Memory B cell (primary cell): ENCODE results near the gene GJD4.

Experiments used
- ATAC-seq: fragments of 150-1000 bp; cut with Tn5 transposase; 2 replicates; pipeline ENCODE4 v1.10.0; 2021; ENCODE audit warnings: low read depth, mild to moderate bottlenecking, moderate library complexity
- DNase-seq, 2 donors: peaks; one replicate each; pipeline ENCODE4 v3.0.0; 2022; ENCODE audit warnings: low spot score in 2 of 2
- H3K27ac Mint-ChIP-seq: one replicate; pipeline ENCODE4 v1.8.0; 2022; ENCODE audit warnings: mild to moderate bottlenecking, moderate library complexity, mixed read lengths
- H3K27me3 Mint-ChIP-seq: one replicate; pipeline ENCODE4 v1.8.0; 2022; ENCODE audit warnings: mixed read lengths
- H3K36me3 Mint-ChIP-seq: one replicate; pipeline ENCODE4 v1.8.0; 2022; ENCODE audit warnings: mild to moderate bottlenecking, mixed read lengths
- H3K4me1 Mint-ChIP-seq: one replicate; pipeline ENCODE4 v1.8.0; 2022; ENCODE audit warnings: mixed read lengths
- H3K4me3 Mint-ChIP-seq: one replicate; pipeline ENCODE4 v1.8.0; 2022; ENCODE audit warnings: mild to moderate bottlenecking, moderate library complexity, mixed read lengths
- H3K9me3 Mint-ChIP-seq: one replicate; pipeline ENCODE4 v1.8.0; 2022; ENCODE audit warnings: mixed read lengths

GJD4 gene

DNA sequence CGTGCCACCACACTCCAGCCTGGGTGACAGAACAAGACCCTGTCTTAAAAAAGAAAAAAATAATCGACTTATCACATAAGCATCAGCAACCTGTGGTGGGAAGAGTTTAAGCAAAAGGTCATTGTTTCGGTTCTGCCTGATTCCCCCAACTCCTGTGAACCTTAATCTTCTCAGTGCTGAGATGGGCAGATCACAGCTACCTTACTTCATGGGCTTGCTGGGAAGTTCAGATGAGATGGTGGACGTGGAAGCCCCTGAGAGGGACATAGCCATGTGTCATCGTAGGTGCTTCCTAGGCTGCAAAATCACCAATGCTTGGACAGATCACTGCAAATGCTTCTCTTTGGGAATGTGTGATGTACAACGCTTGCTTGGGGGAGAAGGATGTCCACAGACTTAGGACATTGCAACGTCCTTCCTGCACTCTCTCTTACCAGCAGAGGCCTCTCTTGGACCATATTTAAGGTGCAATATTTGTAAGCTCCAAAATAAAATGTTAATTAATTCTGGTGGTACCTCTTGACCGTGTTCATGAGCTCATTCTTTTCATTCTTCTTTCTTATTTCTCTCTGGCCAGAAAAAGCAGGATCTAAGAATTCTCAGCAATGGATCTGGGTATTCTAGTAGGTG, 8.6 kb downstream of the GJD4 start:
- peaks cover 2% of the 10 kb centered on the region for H3K4me1 Mint-ChIP-seq
- no peak overlapping the region for H3K4me3 Mint-ChIP-seq
- no peak for ATAC-seq
- H3K36me3 Mint-ChIP-seq, result no peaks in the 10 kb centered on the region
- DNase-seq, result no peak
- H3K9me3 Mint-ChIP-seq, result peaks cover 2% of the 10 kb centered on the region
- peaks cover 18% of the 10 kb centered on the region for H3K27me3 Mint-ChIP-seq
- H3K27ac Mint-ChIP-seq, result no peak overlapping the region

DNA sequence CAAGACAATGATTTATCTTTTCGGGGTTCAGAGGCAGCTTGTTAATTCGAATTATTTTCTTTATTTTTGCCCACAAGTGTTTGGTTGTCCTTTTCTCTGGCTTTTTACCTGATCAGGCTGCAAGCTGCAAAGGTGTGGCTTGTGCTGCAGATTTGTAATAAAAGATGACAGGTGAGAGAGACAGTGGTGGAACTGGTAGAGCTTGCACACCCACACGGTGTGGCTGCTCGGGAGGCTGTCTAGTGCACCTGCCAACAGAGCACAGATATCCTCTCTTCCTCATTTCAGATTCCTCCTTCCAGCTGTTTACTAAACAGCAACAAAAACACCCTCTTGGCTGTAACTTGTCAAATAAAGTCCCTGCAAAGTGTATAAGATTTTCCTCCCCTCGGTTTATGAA, 9.2 kb downstream of the GJD4 start:
- Mint-ChIP-seq H3K4me3 (no peak overlapping the region), H3K27ac (no peak overlapping the region), H3K9me3 (peaks cover 2% of the 10 kb centered on the region), H3K36me3 (no peaks in the 10 kb centered on the region), H3K27me3 (peaks cover 18% of the 10 kb centered on the region), H3K4me1 (peaks cover 2% of the 10 kb centered on the region)
- no peak for DNase-seq
- ATAC-seq, result peak; percentile 29

DNA sequence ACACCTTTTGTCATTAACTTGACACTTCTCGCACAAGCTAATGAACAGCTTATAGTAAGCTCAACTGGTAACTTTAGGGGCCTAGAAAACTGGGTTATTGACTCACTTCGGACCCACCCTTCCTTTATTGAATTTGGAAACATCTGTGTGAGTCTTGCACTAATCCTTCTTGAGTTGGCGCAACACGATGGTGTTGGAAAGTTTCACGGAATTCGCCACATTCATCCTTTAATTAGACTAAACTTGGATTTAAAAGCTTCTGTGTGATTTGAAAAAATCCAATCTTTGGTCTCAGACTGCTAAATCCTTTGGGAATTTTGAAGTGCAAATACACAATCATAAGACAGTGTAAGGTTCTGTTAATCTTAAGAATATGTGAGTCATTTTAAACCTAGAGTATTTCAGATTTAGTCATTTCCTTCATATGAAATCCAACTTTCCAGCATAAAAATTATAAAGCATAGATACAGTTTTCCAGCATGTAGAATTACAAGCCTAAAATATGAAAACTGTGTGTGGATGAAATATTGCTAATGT, 21.9 kb downstream of the GJD4 start:
- Mint-ChIP-seq H3K4me1 (no peaks in the 10 kb centered on the region), H3K36me3 (no peaks in the 10 kb centered on the region), H3K9me3 (no peaks in the 10 kb centered on the region), H3K4me3 (no peak overlapping the region), H3K27ac (no peak overlapping the region), H3K27me3 (peaks cover 20% of the 10 kb centered on the region)
- DNase-seq, result no peak
- no peak for ATAC-seq

DNA sequence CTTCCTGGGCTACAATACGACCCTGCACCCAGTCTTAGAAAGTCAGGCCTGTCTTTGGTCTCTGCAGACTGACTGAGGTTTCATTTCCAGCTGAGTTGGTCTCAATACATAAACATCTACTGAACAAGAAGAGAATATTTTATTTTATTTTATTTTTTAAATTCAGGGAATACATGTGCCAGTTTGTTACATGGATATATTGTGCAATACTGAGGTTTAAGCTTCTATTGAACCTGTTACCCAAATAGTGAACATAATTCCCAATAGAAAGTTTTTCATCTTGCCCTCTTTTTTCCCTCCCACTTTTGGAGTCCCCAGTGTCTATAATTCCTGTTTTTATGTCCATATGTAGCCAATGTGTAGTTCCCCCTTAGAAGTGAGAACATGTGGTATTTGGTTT, 26.3 kb downstream of the GJD4 start:
- no peak for DNase-seq
- H3K36me3 Mint-ChIP-seq, result no peaks in the 10 kb centered on the region
- no peak for ATAC-seq
- H3K9me3 Mint-ChIP-seq, result no peaks in the 10 kb centered on the region
- H3K4me3 Mint-ChIP-seq, result no peak overlapping the region
- peaks cover 12% of the 10 kb centered on the region for H3K27me3 Mint-ChIP-seq
- H3K27ac Mint-ChIP-seq, result no peak overlapping the region
- H3K4me1 Mint-ChIP-seq, result peaks cover 4% of the 10 kb centered on the region

DNA sequence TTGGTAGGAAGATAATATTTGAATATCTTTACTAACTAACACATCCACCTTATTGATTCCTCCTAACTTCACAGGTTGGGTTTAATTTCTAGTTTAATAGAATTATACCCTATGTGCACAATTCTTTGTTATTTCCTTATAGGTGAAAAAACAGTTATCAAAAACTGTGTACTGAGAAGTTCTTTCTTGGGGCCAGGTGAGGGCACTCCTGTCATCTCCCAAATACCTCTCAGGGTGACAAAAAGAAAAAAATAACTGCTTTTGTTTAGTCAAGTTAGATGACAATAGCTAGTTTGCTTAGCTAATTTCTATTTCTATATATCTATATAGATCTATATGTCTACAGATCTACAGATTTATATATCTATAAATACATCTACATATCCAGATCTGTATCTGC, 26.9 kb downstream of the GJD4 start:
- peaks cover 10% of the 10 kb centered on the region for H3K27me3 Mint-ChIP-seq
- no peak for DNase-seq
- no peaks in the 10 kb centered on the region for H3K9me3 Mint-ChIP-seq
- ATAC-seq, result no peak
- H3K27ac Mint-ChIP-seq, result no peak overlapping the region
- H3K4me1 Mint-ChIP-seq, result peaks cover 4% of the 10 kb centered on the region
- H3K36me3 Mint-ChIP-seq, result no peaks in the 10 kb centered on the region
- no peak overlapping the region for H3K4me3 Mint-ChIP-seq

DNA sequence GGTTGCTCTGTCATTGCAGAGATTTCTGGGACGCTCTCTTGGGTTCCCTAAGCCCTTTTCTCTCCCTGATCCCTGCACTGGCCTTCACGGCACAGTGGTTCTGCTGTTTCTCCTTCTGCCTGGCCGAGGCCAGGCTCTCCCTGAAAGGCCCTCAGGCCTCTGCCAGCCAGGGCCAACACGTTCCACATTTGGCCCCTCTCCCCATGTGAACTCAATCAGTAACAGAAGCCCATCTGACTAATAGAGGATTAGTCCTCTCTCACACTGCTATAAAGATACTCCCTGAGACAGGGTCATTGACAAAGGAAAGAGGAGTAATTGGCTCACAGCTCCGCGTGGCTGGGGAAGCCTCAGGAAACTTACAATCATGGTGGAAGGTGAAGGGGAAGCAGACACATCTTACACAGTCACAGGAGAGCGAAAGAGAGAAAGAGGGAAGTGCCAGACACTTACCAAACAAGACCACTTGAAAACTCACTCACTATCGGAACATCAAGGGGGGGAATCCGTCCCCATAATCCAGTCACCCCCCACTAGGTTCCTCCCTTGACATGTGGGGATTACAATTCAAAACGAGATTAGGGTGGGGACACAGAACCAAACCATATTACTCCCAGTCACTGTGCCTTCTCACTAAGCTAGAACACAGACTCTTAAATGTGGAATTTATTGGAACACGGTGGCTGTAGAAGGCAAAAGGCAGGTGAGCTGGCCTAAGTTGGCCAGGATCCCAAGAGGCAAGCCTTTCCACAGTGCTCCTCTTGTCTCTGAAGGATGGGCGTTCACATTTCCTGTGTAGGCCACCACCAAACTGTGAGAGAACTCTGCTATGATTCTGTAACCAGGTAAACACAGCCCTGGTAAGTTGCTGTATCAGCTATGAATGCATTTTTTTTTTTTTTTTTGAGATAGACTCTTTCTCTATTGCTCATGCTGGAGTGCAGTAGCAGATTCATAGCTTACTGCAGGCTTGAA, 28.2 kb downstream of the GJD4 start:
- H3K36me3 Mint-ChIP-seq, result no peaks in the 10 kb centered on the region
- no peak overlapping the region for H3K4me3 Mint-ChIP-seq
- H3K9me3 Mint-ChIP-seq, result no peaks in the 10 kb centered on the region
- peak overlapping the region; percentile 4 for H3K27ac Mint-ChIP-seq
- H3K27me3 Mint-ChIP-seq, result peaks cover 9% of the 10 kb centered on the region
- H3K4me1 Mint-ChIP-seq, result peaks cover 4% of the 10 kb centered on the region
- ATAC-seq, result no peak
- DNase-seq, result no peak

DNA sequence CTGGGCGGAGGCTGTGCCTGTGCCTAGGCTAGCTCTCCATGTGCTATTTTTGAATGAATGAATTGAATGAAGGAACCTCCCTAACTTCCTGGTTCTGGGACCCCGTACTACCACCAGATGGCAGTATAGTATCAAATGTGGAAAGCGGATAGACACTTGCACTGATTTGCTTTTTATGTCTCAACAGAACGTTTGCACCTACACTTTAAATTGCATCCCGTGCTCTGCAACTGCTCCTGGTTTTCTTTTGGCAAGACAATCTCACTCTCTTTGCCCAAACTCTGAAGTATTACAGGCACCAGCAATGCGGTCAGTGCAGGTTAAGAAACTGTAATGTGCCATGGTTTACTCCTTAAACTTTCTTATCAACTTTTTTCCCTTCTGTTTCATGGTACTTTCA, 30.4 kb downstream of the GJD4 start:
- Mint-ChIP-seq H3K4me3 (no peak overlapping the region), H3K27ac (no peak overlapping the region), H3K27me3 (peaks cover 3% of the 10 kb centered on the region), H3K9me3 (no peaks in the 10 kb centered on the region), H3K4me1 (peaks cover 6% of the 10 kb centered on the region), H3K36me3 (no peaks in the 10 kb centered on the region)
- ATAC-seq (peak; percentile 91), DNase-seq (peak in 1 of 2 donors; percentile 65)

DNA sequence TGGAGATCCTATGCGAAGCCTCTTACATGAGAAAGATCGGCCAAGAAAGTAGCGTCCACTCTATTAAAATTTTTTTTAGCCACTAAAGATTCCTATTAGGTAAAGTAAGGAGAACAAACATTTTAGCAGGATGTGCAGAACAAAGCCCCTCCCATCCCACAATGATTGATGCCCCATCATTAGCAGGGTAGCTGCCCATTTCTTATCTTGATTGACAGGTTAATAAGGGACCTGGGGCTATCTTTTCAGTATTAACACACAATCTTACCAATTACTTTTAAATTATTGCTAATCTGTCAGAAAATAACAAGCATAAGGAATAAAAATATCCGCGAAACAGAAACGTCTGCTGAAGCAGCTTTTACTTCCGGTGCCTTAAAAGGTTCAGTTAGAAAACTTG, 31.8 kb downstream of the GJD4 start:
- DNase-seq, result no peak
- H3K9me3 Mint-ChIP-seq, result no peaks in the 10 kb centered on the region
- H3K27ac Mint-ChIP-seq, result no peak overlapping the region
- H3K36me3 Mint-ChIP-seq, result no peaks in the 10 kb centered on the region
- no peak overlapping the region for H3K4me3 Mint-ChIP-seq
- H3K27me3 Mint-ChIP-seq, result peaks cover 3% of the 10 kb centered on the region
- no peak for ATAC-seq
- peaks cover 6% of the 10 kb centered on the region for H3K4me1 Mint-ChIP-seq

DNA sequence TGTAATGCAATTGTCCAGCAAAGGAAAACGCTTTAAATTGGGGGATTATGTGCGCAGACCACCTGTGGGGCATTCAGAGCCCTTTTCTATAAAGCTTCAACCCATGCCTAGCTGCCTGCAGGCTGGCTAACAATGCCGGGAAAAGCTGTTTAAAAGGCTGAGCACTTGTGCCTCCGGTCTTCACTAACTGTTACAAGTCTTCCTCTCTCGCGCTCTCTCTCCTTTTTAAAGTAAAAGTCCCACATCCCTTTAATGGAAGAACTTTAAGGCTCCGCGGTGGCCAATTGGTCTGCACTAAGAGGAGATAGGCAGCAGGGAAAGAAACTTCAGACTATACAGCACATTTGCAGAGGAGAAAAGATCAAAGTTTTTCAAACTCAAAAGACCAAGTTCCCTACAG, 32.3 kb downstream of the GJD4 start:
- ATAC-seq (no peak), DNase-seq (no peak)
- Mint-ChIP-seq H3K27me3 (peaks cover 3% of the 10 kb centered on the region), H3K4me3 (no peak overlapping the region), H3K36me3 (no peaks in the 10 kb centered on the region), H3K9me3 (no peaks in the 10 kb centered on the region), H3K4me1 (peaks cover 9% of the 10 kb centered on the region), H3K27ac (no peak overlapping the region)

DNA sequence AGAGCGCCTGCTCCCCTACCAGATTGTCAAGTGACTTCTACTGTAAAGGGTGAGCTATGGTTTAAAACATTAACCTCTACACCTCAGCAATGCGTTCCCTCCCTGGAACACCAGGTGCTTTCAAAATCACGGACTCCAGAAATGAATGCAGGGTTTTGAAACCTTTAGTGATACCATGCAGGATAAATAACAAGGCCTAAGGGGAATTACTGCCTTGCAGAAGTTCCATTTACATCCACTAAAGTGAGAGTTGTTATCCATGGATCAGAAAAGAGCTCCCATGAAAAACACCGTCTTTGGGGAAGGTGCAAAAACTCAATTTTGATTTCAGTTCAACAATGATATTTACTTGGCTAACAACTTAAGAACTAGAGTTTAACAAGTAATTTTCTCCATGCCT, 33.0 kb downstream of the GJD4 start:
- peaks cover 2% of the 10 kb centered on the region for H3K27me3 Mint-ChIP-seq
- no peak overlapping the region for H3K27ac Mint-ChIP-seq
- H3K36me3 Mint-ChIP-seq, result no peaks in the 10 kb centered on the region
- H3K4me1 Mint-ChIP-seq, result peaks cover 9% of the 10 kb centered on the region
- no peak overlapping the region for H3K4me3 Mint-ChIP-seq
- H3K9me3 Mint-ChIP-seq, result no peaks in the 10 kb centered on the region
- ATAC-seq, result no peak
- no peak for DNase-seq

DNA sequence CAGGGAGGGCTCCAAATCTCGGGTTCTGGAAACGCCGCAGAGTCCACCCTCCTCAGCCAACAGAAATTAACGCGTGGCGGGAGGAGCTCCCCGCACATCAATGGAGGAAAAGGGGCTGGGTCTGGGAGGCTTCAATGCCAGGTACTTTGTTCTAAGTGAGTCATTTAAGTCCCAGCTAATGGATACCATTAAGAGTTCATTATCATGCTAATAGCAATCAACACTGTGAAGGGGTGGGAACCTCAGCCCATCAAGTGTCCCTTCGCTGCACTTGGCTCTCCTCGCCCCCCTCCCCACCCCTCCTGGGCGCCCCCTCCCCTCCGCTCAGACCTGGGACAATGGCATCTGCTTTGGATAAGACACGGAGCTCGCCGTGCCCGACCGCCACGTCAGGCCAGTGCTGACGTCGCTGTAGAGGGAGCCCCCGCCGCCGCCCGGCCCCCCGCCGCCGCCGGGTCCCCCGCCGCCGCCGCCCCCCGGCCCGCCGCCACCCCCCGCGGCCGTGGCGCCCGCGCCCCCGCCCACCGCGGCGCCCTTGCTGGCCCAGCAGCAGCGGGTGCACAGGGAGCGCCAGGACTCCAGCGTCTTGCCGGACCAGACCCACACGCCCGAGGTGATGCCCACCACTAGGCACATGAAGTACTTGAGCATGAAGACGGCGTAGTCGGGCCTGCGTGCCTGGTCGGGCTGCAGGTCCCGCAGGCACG, 34.0 kb downstream of the GJD4 start:
- no peak for DNase-seq
- Mint-ChIP-seq H3K27me3 (peaks cover 2% of the 10 kb centered on the region), H3K9me3 (no peaks in the 10 kb centered on the region), H3K36me3 (no peaks in the 10 kb centered on the region), H3K4me3 (peak overlapping the region; percentile 71), H3K4me1 (peaks cover 17% of the 10 kb centered on the region), H3K27ac (no peak overlapping the region)
- ATAC-seq, result no peak

DNA sequence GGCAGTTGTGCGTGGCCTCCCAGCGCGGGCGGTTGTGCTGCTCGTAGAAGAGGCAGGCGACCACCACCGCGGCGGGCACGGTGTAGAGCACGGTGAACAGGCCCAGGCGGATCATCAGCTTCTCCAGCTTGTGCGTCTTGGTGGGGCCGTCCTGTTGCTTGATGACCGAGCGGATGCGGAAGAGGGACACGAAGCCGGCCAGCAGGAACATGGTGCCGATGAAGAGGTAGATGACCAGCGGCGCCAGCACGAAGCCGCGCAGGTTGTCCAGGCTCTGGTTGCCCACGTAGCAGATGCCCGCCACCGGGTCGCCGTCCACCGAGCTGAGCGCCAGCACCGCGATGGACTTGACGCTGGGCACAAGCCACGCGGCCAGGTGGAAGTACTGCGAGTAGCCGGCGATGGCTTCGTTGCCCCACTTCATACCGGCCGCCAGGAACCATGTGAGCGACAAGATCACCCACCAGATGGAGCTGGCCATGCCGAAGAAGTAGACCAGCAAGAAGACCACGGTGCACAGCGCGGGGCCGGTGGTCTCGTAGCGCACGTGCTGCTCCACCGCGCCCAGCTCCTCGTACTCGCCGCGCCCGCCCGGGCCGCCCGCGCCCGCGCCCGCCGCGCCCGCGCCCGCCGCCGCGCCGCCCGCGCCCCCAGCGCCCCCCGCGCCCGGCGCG, 34.7 kb downstream of the GJD4 start:
- peaks cover 2% of the 10 kb centered on the region for H3K27me3 Mint-ChIP-seq
- peaks cover 17% of the 10 kb centered on the region for H3K4me1 Mint-ChIP-seq
- H3K4me3 Mint-ChIP-seq, result peak overlapping the region; percentile 71
- H3K36me3 Mint-ChIP-seq, result no peaks in the 10 kb centered on the region
- H3K27ac Mint-ChIP-seq, result no peak overlapping the region
- no peaks in the 10 kb centered on the region for H3K9me3 Mint-ChIP-seq
- DNase-seq, result no peak
- ATAC-seq, result no peak

DNA sequence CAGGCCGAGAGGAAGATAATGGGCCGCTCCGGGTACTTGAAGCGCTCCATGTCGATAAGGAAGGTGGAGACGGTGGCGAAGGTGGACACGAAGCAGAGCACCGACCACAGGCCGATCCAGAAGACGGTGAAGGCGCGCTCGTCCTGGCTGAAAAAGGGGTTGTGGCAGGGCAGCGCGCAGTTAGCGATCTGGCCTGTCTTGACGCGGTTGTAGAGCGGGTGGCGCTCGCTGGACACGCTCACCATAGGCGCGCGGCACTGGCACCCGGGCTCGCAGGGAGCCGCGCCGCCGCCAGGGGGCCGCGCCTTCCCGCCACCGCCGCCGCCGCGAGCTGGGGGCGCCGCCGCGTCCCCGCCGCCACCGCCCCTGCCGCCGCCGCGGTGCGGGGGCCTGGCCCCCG, 35.3 kb downstream of the GJD4 start:
- Mint-ChIP-seq H3K9me3 (no peaks in the 10 kb centered on the region), H3K27me3 (peaks cover 2% of the 10 kb centered on the region), H3K36me3 (no peaks in the 10 kb centered on the region), H3K4me3 (peak overlapping the region; percentile 81), H3K4me1 (peaks cover 17% of the 10 kb centered on the region), H3K27ac (no peak overlapping the region)
- ATAC-seq (peak; percentile 40), DNase-seq (peak in 1 of 2 donors; percentile 36)
